GM21526 (cell line): Measurements from ENCODE around the gene TENM3.

Experiments
- ATAC-seq: cut with Tn5 transposase; IDR thresholded peaks from one replicate; pipeline ENCODE4 v1.9.1; 2021; ENCODE audit warnings: moderate library complexity; ENCODE audit not compliant: unreplicated experiment, low FRiP score

The TENM3 gene

GRCh38 chr4:182589100-182589499 is 345.9 kb downstream of the TENM3 start:
- ATAC-seq: no peak

- no peak for ATAC-seq
Observed at GRCh38 chr4:182593402-182593801, 350.2 kb downstream of the TENM3 start.

GRCh38 chr4:182593864-182594263 is 350.7 kb downstream of the TENM3 start:
- no peak for ATAC-seq

GRCh38 chr4:182600093-182600492 is 356.9 kb downstream of the TENM3 start:
- ATAC-seq: no peak

- ATAC-seq: no peak
Observed at GRCh38 chr4:182600856-182601255, 357.7 kb downstream of the TENM3 start.

- no peak for ATAC-seq
Observed at GRCh38 chr4:182604161-182604622, 361.0 kb downstream of the TENM3 start.

GRCh38 chr4:182604953-182605352 is 361.8 kb downstream of the TENM3 start:
- no peak for ATAC-seq

GRCh38 chr4:182608525-182608924 is 365.3 kb downstream of the TENM3 start:
- ATAC-seq: no peak

- ATAC-seq: no peak
Observed at GRCh38 chr4:182616476-182616875, 373.3 kb downstream of the TENM3 start.

- no peak for ATAC-seq
Observed at GRCh38 chr4:182619660-182620059, 376.5 kb downstream of the TENM3 start.

- no peak for ATAC-seq
Observed at GRCh38 chr4:182620111-182620980, 377.1 kb downstream of the TENM3 start.

GRCh38 chr4:182624281-182624680 is 381.1 kb downstream of the TENM3 start:
- no peak for ATAC-seq

- no peak for ATAC-seq
Observed at GRCh38 chr4:182625193-182625592, 382.0 kb downstream of the TENM3 start.

GRCh38 chr4:182627996-182628395 is 384.8 kb downstream of the TENM3 start:
- no peak for ATAC-seq

GRCh38 chr4:182628544-182628943 is 385.3 kb downstream of the TENM3 start:
- ATAC-seq: no peak

- ATAC-seq: no peak
Observed at GRCh38 chr4:182629096-182629495, 385.9 kb downstream of the TENM3 start.

GRCh38 chr4:182640491-182640890 is 397.3 kb downstream of the TENM3 start:
- no peak for ATAC-seq

- no peak for ATAC-seq
Observed at GRCh38 chr4:182640932-182641331, 397.7 kb downstream of the TENM3 start.

- ATAC-seq: no peak
Observed at GRCh38 chr4:182642831-182643230, 399.6 kb downstream of the TENM3 start.

GRCh38 chr4:182643801-182644682 is 400.8 kb downstream of the TENM3 start:
- no peak for ATAC-seq

- no peak for ATAC-seq
Observed at GRCh38 chr4:182644683-182645050, 401.5 kb downstream of the TENM3 start.
